T-cell (primary cell): ENCODE data around the gene DEDD2. TPM values are rescaled to one million over a fixed set of nuclear protein-coding genes. Genes with fewer than 3 reads are reported as not detected.

ENCODE experiments used
- ATAC-seq, 4 experiments: fragments of 200-7000 bp in 3 of 4; fragments of 150-1000 bp in 1 of 4; cut with Tn5 transposase; replicated peaks in 1 of 4; 1 replicate in 3 of 4; 2 replicates in 1 of 4; pipeline ENCODE4 v1.10.0; 2021; ENCODE audit warnings: moderate library complexity in 3 of 4, mild to moderate bottlenecking in 2 of 4, moderate number of reproducible peaks in 1 of 4
- CTCF ChIA-PET, 2 donors: fragments of 300-600 bp; sonication (Branson Sonifier 250); formaldehyde crosslinking; loops; one replicate each; lab custom pipeline; 2022; ENCODE audit warnings: antibody characterized with exemption in 2 of 2; lab: Charles Lee
- POLR2A ChIA-PET, 2 donors: fragments of 300-600 bp; sonication (Branson Sonifier 250); formaldehyde crosslinking; loops; one replicate each; lab custom pipeline; 2022; ENCODE audit warnings: antibody characterized with exemption in 2 of 2; lab: Charles Lee
- DNase-seq, 35 experiments: peaks; one replicate each; pipeline versions ENCODE4 v3.0.0 to v3.0.0-alpha.2; 2013 to 2023
- H3K27ac ChIP-seq: one replicate; pipeline ENCODE4 v1.5.1; 2013; ENCODE audit warnings: low read length
- H3K27me3 ChIP-seq, 2 experiments: replicated peaks in 1 of 2; 1 replicate in 1 of 2; 2 replicates in 1 of 2; pipeline versions ENCODE4 v1.6.1 to v1.7.0; 2013; ENCODE audit warnings: low read length in 1 of 2, mixed read lengths in 1 of 2; ENCODE audit not compliant: control insufficient read depth in 2 of 2, insufficient read depth in 2 of 2; ENCODE audit errors: extremely low read depth in 1 of 2
- H3K36me3 ChIP-seq, 2 donors: 1 replicate in 1 of 2; 2 replicates in 1 of 2; pipeline versions ENCODE4 v1.6.1 to v1.7.0; 2013; ENCODE audit warnings: low read length in 1 of 2; ENCODE audit not compliant: control insufficient read depth in 2 of 2, insufficient read depth in 1 of 2; ENCODE audit errors: extremely low read depth in 1 of 2
- H3K4me1 ChIP-seq, 2 experiments: 1 replicate in 1 of 2; 2 replicates in 1 of 2; pipeline versions ENCODE4 v1.6.1 to v1.7.0; 2013; ENCODE audit warnings: low read length in 2 of 2, mixed read lengths in 1 of 2; ENCODE audit not compliant: insufficient read depth in 2 of 2, control insufficient read depth in 1 of 2; ENCODE audit errors: extremely low read depth in 1 of 2
- H3K4me3 ChIP-seq, 2 donors: 1 replicate in 1 of 2; 2 replicates in 1 of 2; pipeline versions ENCODE4 v1.5.1 to v1.7.0; 2013; ENCODE audit warnings: mild to moderate bottlenecking in 2 of 2, low read length in 1 of 2, moderate library complexity in 1 of 2; ENCODE audit not compliant: control insufficient read depth in 1 of 2; ENCODE audit errors: extremely low read depth in 1 of 2
- H3K9me3 ChIP-seq: 2 replicates; pipeline ENCODE4 v1.7.0; 2013
- H3K27ac Mint-ChIP-seq, 2 donors: one replicate each; pipeline ENCODE4 v1.8.0; 2020 to 2021; ENCODE audit warnings: mild to moderate bottlenecking in 2 of 2, mixed read lengths in 2 of 2
- H3K27me3 Mint-ChIP-seq, 2 donors: one replicate each; pipeline ENCODE4 v1.8.0; 2021 to 2022; ENCODE audit warnings: mixed read lengths in 2 of 2
- H3K36me3 Mint-ChIP-seq: one replicate; pipeline ENCODE4 v1.8.0; 2021; ENCODE audit warnings: mixed read lengths
- H3K4me1 Mint-ChIP-seq, 3 donors: one replicate each; pipeline ENCODE4 v1.8.0; 2020 to 2022; ENCODE audit warnings: mixed read lengths in 3 of 3, mild to moderate bottlenecking in 1 of 3
- H3K4me3 Mint-ChIP-seq, 3 donors: one replicate each; pipeline ENCODE4 v1.8.0; 2020 to 2022; ENCODE audit warnings: mild to moderate bottlenecking in 3 of 3, mixed read lengths in 3 of 3, moderate library complexity in 3 of 3
- H3K9me3 Mint-ChIP-seq, 3 donors: one replicate each; pipeline ENCODE4 v1.8.0; 2020 to 2022; ENCODE audit warnings: mixed read lengths in 3 of 3
- WGBS: methylation state at CpG from one replicate; pipeline ENCODE4 v1.1.5; 2013; ENCODE audit warnings: missing lambda C conversion rate; ENCODE audit not compliant: insufficient coverage; 5-methylcytosine and 5-hydroxymethylcytosine counted together
- total RNA-seq, 35 experiments: library from RNA in 6 of 35; stranded (reverse) in 6 of 35; fragments of 120-200 nt in 1 of 35; gene quantifications; one replicate each; pipeline versions ENCODE4 v1.2.1 to v1.2.4 and lab custom pipeline; 2013 to 2026

Gene DEDD2
- total RNA-seq, 5 donors from 2014 or later (not counting 1 experiment from before 2014, with no cell fraction given), result 67.6 to 82.8 (median 71.0) TPM

DNA sequence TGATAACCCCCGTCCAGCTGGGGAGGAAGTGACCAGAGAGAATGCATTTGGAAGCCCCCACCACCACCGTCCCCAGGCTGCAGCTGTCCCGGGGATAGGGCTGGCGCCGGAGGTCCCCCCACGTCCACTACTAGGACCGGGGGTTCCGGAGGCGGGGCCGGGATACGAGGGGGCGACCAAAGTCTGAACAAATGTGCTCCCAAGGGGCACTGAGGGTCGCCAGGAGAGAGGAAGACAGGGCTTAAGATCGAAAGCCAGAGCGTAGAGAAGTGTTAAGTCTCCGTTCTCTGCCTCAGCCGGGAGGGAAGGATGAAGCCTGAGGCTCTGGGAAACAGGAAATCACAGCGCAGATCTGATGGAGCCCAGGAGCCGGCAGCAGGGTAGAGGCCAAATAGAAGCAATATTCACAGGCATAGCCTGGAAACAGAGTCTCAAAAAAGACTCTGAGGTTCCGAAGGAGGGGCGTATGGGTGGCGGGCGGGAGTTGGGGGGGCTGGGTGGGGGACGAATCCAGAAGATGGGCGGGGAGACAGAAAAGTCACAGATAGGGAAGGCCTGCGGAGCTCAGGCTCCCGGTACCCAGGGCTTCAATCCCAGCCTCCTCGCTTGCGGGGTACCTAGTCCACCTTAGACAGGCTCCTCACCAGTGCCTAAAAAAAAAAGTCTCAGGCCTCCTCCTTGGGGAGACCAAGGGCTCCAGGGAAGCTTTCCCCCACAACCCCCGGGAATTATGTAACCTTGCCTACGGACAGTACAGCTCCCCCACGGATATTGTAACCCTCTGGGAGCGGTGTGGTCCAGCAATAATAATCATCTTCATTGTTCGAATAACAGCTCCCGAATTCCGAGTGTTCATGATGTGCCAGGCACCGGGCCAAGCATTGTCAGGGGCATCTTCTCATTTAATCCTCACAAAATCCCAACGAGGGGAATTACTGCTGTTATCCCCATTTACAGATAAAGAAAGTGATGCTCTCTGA lies 38.6 kb upstream of the DEDD2 start:
- Histone ChIP-seq H3K36me3 (no peaks in the 10 kb centered on the region), H3K27me3 (peaks cover 0 to 5% of the 10 kb centered on the region in 2 experiments), H3K27ac (peak overlapping the region; percentile 72), H3K4me3 (peak overlapping the region; percentile 59 to 72), H3K4me1 (peaks cover 24 to 36% of the 10 kb centered on the region in 2 experiments), H3K9me3 (no peaks in the 10 kb centered on the region)
- peaks cover 24 to 29% (median 26%) of the 10 kb centered on the region in 3 donors for H3K4me1 Mint-ChIP-seq
- H3K36me3 Mint-ChIP-seq, result no peaks in the 10 kb centered on the region
- ATAC-seq (no peak), DNase-seq (peak in 1 of 35 experiments; percentile 34)
- CTCF ChIA-PET, result interaction anchor here in 1 of 2 donors (0.7 kb wide), 1 partner anchor 1627 kb away, joined by 3 read pairs; no protein-coding TSS in a partner anchor
- WGBS, result 27% methylated on average over 20 of the region's 38 CpGs
- H3K27ac Mint-ChIP-seq, result peak overlapping the region; percentile 32 to 72
- peaks cover 0 to 2% of the 10 kb centered on the region in 2 donors for H3K27me3 Mint-ChIP-seq
- POLR2A ChIA-PET, result interaction anchor here in 1 of 2 donors (0.9 kb wide), 1 partner anchor 15 kb away, joined by 5 read pairs; no protein-coding TSS in a partner anchor
- H3K9me3 Mint-ChIP-seq, result no peaks in the 10 kb centered on the region
- peak overlapping the region; percentile 74 to 95 (median 75) for H3K4me3 Mint-ChIP-seq

GRCh38 chr19:42254850-42255765 lies 37.6 kb upstream of the DEDD2 start, which contains the start of gene ERF:
ERF (minus strand) TSS chr19:42255128; CDS start chr19:42254999, 129 bp downstream.
- ATAC-seq (peak; percentile 74 to 81 (median 76)), DNase-seq (peak; percentile 86 to 98 (median 91))
- peaks cover 0 to 5% of the 10 kb centered on the region in 2 experiments for H3K27me3 ChIP-seq
- Mint-ChIP-seq H3K4me3 (peak within 1 kb of the TSS; percentile 74 to 95 (median 75)), H3K27me3 (peaks cover 0 to 2% of the 10 kb centered on the region in 2 donors), H3K27ac (peak within 1 kb of the TSS; percentile 23 to 72), H3K4me1 (peaks cover 26 to 36% (median 33%) of the 10 kb centered on the region in 3 donors), H3K9me3 (no peaks in the 10 kb centered on the region), H3K36me3 (no peaks in the 10 kb centered on the region)
- H3K4me1 ChIP-seq, result peaks cover 30 to 44% of the 10 kb centered on the region in 2 experiments
- H3K9me3 ChIP-seq, result no peaks in the 10 kb centered on the region
- peak within 1 kb of the TSS; percentile 87 to 98 for H3K4me3 ChIP-seq
- POLR2A ChIA-PET, result interaction anchor here (0.7 to 0.9 kb wide), 2 partner anchors 15 to 16 kb away, joined by 4 to 5 read pairs; no protein-coding TSS in a partner anchor
- peaks cover 0 to under 1% of the 10 kb centered on the region in 2 donors for H3K36me3 ChIP-seq
- peak within 1 kb of the TSS; percentile 90 for H3K27ac ChIP-seq
- CTCF ChIA-PET, result no interaction called here
- WGBS, result under 1% methylated on average over 36 of the region's 75 CpGs

DNA sequence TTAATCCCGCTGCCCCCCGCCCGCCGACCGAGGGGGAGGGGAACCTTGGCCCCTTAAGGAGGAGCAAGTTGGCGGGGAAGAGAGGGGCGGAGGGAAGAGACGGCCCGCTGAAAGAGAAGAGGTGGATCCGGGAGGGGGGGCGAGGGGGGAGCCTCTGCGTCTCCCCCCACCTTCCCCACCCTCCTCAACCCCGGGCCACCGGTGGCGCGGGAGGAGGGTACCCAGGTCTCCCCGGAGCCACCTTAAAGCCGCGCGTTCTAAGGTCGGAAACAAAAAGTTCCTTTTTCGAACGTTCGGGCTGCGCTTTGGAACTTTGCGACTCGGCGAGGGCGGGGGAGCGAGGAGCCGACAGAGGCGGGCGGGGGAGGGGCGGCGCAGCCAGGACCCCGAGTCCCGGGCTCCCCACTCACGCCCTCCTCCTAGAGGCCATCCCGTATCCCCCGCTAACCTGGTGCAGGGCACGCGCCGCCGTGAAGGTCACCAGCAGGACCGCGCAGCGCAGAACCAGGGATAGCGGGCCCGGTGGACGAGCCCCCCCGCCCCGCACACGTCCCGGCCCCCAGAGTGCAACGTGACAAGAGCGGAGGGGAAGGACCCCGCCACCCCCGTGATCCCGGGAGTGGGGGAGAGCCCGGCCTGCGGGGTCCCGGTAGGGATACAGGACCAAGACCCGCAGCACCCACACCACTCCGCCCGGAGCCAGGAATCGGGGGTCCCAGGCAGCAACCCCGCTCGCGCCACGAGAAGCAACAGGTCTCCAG lies 36.8 kb upstream of the DEDD2 start:
- Histone ChIP-seq H3K27me3 (peaks cover 0 to 5% of the 10 kb centered on the region in 2 experiments), H3K27ac (peak overlapping the region; percentile 90), H3K4me3 (peak overlapping the region; percentile 87 to 98), H3K9me3 (no peaks in the 10 kb centered on the region), H3K36me3 (peaks cover 0 to 9% of the 10 kb centered on the region in 2 donors), H3K4me1 (peaks cover 30 to 44% of the 10 kb centered on the region in 2 experiments)
- ATAC-seq, result peak; percentile 53 to 60 (median 57)
- Mint-ChIP-seq H3K36me3 (no peaks in the 10 kb centered on the region), H3K27me3 (peaks cover 0 to 2% of the 10 kb centered on the region in 2 donors), H3K4me1 (peaks cover 26 to 38% (median 37%) of the 10 kb centered on the region in 3 donors), H3K4me3 (peak overlapping the region; percentile 74 to 95 (median 75)), H3K27ac (peak overlapping the region in 1 of 2 donors; percentile 66), H3K9me3 (no peaks in the 10 kb centered on the region)
- CTCF ChIA-PET, result no interaction called here
- POLR2A ChIA-PET, result no interaction called here
- DNase-seq, result peak; percentile 58 to 86 (median 72)
- WGBS, result under 1% methylated on average over 44 of the region's 70 CpGs

GRCh38 chr19:42253245-42254088 lies 36.0 kb upstream of the DEDD2 start:
- peak overlapping the region; percentile 87 to 98 for H3K4me3 ChIP-seq
- Mint-ChIP-seq H3K27me3 (peaks cover 0 to 2% of the 10 kb centered on the region in 2 donors), H3K36me3 (no peaks in the 10 kb centered on the region), H3K9me3 (no peaks in the 10 kb centered on the region), H3K27ac (peak overlapping the region; percentile 92 to 96), H3K4me1 (peaks cover 26 to 38% (median 37%) of the 10 kb centered on the region in 3 donors), H3K4me3 (peak overlapping the region; percentile 86 to 95 (median 90))
- H3K4me1 ChIP-seq, result peaks cover 30 to 44% of the 10 kb centered on the region in 2 experiments
- ATAC-seq (peak; percentile 40 to 44 (median 42)), DNase-seq (peak in 31 of 35 experiments; percentile 38 to 70 (median 54))
- peaks cover 0 to 5% of the 10 kb centered on the region in 2 experiments for H3K27me3 ChIP-seq
- H3K27ac ChIP-seq, result peak overlapping the region; percentile 90
- H3K9me3 ChIP-seq, result no peaks in the 10 kb centered on the region
- ChIA-PET POLR2A (interaction anchor here in 1 of 2 donors (1.2 kb wide), 1 partner anchor 17 kb away, joined by 3 read pairs; no protein-coding TSS in a partner anchor), CTCF (no interaction called here)
- 0% methylated on average over 6 of the region's 71 CpGs for WGBS
- peaks cover 0 to 13% of the 10 kb centered on the region in 2 donors for H3K36me3 ChIP-seq
